Measurements from ENCODE around the gene WWP2. TPM values are rescaled to one million over a fixed set of nuclear protein-coding genes. Genes with fewer than 3 reads are reported as not detected.

WWP2 gene
- total RNA-seq, 2 experiments from 2014 or later = 30.7 to 35.1 TPM

- Mint-ChIP-seq H3K27ac (no peak overlapping the region), H3K36me3 (ENCODE audit: low read depth) (peaks cover 2% of the 10 kb centered on the region), H3K9me3 (no peaks in the 10 kb centered on the region), H3K4me1 (ENCODE audit: low read depth) (no peaks in the 10 kb centered on the region), H3K4me3 (no peak overlapping the region), H3K27me3 (no peaks in the 10 kb centered on the region)
- TF ChIP-seq, protein P1, sequence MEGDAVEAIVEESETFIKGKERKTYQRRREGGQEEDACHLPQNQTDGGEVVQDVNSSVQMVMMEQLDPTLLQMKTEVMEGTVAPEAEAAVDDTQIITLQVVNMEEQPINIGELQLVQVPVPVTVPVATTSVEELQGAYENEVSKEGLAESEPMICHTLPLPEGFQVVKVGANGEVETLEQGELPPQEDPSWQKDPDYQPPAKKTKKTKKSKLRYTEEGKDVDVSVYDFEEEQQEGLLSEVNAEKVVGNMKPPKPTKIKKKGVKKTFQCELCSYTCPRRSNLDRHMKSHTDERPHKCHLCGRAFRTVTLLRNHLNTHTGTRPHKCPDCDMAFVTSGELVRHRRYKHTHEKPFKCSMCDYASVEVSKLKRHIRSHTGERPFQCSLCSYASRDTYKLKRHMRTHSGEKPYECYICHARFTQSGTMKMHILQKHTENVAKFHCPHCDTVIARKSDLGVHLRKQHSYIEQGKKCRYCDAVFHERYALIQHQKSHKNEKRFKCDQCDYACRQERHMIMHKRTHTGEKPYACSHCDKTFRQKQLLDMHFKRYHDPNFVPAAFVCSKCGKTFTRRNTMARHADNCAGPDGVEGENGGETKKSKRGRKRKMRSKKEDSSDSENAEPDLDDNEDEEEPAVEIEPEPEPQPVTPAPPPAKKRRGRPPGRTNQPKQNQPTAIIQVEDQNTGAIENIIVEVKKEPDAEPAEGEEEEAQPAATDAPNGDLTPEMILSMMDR (IDR thresholded peaks at IDR 0.05) = peak; percentile 78
- DNase-seq (peak; percentile 66), ATAC-seq (peak; percentile 88)
- intact Hi-C loops (cut with micrococcal nuclease) = loop anchor here (5.0 kb wide), 1 partner anchor 133 kb away; no protein-coding TSS in a partner anchor
- ChIA-PET CTCF (interaction anchor here (0.6 to 4.4 kb wide), 41 partner anchors 9 to 723 kb away, joined by 3 to 45 read pairs (median 4); partner anchors contain the start of gene NOB1), POLR2A (interaction anchor here (0.6 to 1.0 kb wide), 3 partner anchors 14 to 221 kb away, joined by 3 to 5 read pairs (median 4); no protein-coding TSS in a partner anchor)
These were observed 168.1 kb downstream of the WWP2 start for GRCh38 chr16:69930117-69930776.

GRCh38 chr16:69931631-69932030 is 169.5 kb downstream of the WWP2 start:
- no peaks in the 10 kb centered on the region for H3K4me1 Mint-ChIP-seq (ENCODE audit: low read depth)
- no peaks in the 10 kb centered on the region for H3K9me3 Mint-ChIP-seq
- ATAC-seq (no peak), DNase-seq (no peak)
- H3K36me3 Mint-ChIP-seq (ENCODE audit: low read depth) = peaks cover 7% of the 10 kb centered on the region
- no peaks in the 10 kb centered on the region for H3K27me3 Mint-ChIP-seq
- ChIA-PET CTCF (interaction anchor here (1.4 to 4.4 kb wide), 6 partner anchors 8 to 222 kb away, joined by 3 to 45 read pairs (median 6); no protein-coding TSS in a partner anchor), POLR2A (no interaction called here)
- TF ChIP-seq, protein P1 (IDR thresholded peaks at IDR 0.05) = no peak
- intact Hi-C loops (cut with micrococcal nuclease) = loop anchor here (5.0 kb wide), 1 partner anchor 134 kb away; no protein-coding TSS in a partner anchor
- H3K27ac Mint-ChIP-seq = no peak overlapping the region
- H3K4me3 Mint-ChIP-seq = no peak overlapping the region

GRCh38 chr16:69932228-69932627 is 170.1 kb downstream of the WWP2 start:
- TF ChIP-seq, protein P1 (IDR thresholded peaks at IDR 0.05) = no peak
- Mint-ChIP-seq H3K27ac (no peak overlapping the region), H3K4me1 (ENCODE audit: low read depth) (no peaks in the 10 kb centered on the region), H3K4me3 (no peak overlapping the region), H3K27me3 (no peaks in the 10 kb centered on the region), H3K9me3 (no peaks in the 10 kb centered on the region), H3K36me3 (ENCODE audit: low read depth) (peaks cover 7% of the 10 kb centered on the region)
- ATAC-seq = no peak
- intact Hi-C loops (cut with micrococcal nuclease) = loop anchor here (5.0 kb wide), 1 partner anchor 135 kb away; no protein-coding TSS in a partner anchor
- ChIA-PET POLR2A (no interaction called here), CTCF (interaction anchor here (1.1 to 1.6 kb wide), 2 partner anchors 136 to 223 kb away, joined by 3 read pairs; no protein-coding TSS in a partner anchor)
- DNase-seq = no peak

- Mint-ChIP-seq H3K27me3 (no peaks in the 10 kb centered on the region), H3K4me1 (ENCODE audit: low read depth) (no peaks in the 10 kb centered on the region), H3K36me3 (ENCODE audit: low read depth) (peaks cover 7% of the 10 kb centered on the region), H3K27ac (no peak overlapping the region), H3K4me3 (no peak overlapping the region), H3K9me3 (no peaks in the 10 kb centered on the region)
- intact Hi-C loops (cut with micrococcal nuclease) = loop anchor here (5.0 kb wide), 1 partner anchor 136 kb away; no protein-coding TSS in a partner anchor
- ATAC-seq (no peak), DNase-seq (no peak)
- CTCF ChIA-PET = interaction anchor here (1.1 kb wide), 1 partner anchor 137 kb away, joined by 3 read pairs; no protein-coding TSS in a partner anchor
- TF ChIP-seq, protein P1 (IDR thresholded peaks at IDR 0.05) = no peak
- POLR2A ChIA-PET = no interaction called here
These were observed 170.7 kb downstream of the WWP2 start for GRCh38 chr16:69932691-69933392.
